ENCODE data around the gene GPR35.

The GPR35 gene

GRCh38 chr2:240589375-240589774, 35.9 kb upstream of the GPR35 start:
- DNase-seq = no peak

- no peak for DNase-seq
These were observed 35.3 kb upstream of the GPR35 start for GRCh38 chr2:240589850-240590525.

- DNase-seq = no peak
These were observed 34.6 kb upstream of the GPR35 start for GRCh38 chr2:240590681-240591111.

DNA sequence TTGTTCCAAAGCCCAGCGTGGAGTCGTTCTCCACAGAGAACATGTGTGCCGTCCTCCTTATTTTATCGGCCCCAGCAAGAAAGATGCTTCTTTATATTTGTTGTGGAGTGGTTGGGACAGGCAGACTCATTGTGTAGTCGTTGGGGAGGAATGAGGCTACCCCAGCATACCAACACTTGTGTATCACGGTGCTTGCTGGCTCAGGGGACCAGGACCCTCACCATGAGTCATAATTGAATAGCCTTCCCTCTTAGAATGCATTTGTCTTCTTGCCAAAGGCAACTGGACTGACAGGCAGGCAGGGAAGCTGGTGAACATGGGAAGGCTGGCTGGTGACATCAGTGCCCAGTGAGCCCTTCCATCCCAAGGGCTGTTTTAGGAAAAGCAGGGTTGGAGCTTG, 34.1 kb upstream of the GPR35 start:
- no peak for DNase-seq

GRCh38 chr2:240591784-240592183, 33.5 kb upstream of the GPR35 start:
- no peak for DNase-seq

DNA sequence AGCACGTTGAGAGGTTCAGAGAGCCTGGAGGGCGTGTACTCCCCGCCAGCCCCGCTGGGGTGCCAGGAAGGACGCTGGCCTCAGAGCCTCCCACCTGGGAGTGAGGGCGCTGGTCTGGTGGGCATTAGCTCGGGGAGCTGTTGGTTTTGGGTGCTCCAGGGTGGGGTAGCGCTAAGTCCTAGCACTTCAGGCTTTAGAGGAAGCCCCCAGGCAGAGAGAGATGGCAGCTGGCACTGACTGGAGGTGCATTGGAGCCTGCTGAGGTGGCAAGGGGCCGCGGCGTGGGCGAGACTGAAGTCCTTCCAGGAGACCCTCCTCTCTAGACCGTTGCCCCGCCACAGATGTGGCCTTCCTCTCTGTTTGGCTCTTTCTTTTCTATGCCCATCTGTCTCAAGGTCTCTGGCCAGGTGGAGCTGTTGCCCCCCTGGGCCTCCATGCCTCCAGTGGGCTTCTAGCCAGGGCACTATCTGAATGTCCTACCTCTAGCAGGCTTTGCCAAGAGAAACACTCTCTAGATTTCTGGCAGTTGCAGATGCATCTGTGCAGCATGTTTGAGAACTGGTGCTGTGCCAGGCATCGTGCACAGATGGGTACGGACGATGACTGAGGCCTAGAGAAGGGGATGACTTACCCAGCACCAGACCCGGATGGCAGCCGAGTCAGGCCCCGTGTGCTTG, 32.1 kb upstream of the GPR35 start:
- DNase-seq = no peak

DNA sequence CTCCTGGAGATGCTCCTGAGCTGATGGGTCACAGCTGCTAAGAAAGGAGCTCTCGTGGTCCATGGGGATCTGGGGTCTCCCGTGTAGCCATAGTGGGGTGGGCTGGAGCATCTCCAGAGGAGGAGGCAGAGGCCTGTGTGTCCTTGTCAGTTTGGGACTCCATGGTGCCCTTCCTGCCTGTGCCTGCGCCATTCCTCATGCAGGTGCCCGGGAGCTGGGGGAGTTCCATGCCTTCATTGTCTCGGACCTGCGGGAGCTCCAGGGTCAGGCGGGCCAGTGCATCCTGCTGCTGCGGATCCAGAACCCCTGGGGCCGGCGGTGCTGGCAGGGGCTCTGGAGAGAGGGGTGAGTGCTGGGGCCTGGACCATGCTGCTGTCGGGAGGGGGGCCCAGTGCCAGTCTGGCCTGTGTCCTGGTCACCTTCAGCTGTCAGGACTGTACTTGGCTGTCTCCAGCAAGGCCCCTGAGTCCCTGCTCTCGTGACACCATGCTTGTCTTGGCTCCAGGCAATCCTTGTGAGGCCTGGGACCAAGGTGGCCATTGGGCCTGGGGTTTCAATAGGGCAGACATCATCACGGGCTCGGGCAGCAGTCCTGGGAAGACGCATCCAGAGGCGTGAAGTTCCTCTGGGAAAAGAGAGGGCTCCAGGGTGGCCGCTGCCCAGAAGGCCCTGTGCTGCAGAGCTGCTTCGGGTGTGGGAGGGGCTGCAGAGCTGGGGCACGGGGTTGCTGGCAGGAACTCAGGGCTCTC, 31.4 kb upstream of the GPR35 start:
- DNase-seq = no peak

DNA sequence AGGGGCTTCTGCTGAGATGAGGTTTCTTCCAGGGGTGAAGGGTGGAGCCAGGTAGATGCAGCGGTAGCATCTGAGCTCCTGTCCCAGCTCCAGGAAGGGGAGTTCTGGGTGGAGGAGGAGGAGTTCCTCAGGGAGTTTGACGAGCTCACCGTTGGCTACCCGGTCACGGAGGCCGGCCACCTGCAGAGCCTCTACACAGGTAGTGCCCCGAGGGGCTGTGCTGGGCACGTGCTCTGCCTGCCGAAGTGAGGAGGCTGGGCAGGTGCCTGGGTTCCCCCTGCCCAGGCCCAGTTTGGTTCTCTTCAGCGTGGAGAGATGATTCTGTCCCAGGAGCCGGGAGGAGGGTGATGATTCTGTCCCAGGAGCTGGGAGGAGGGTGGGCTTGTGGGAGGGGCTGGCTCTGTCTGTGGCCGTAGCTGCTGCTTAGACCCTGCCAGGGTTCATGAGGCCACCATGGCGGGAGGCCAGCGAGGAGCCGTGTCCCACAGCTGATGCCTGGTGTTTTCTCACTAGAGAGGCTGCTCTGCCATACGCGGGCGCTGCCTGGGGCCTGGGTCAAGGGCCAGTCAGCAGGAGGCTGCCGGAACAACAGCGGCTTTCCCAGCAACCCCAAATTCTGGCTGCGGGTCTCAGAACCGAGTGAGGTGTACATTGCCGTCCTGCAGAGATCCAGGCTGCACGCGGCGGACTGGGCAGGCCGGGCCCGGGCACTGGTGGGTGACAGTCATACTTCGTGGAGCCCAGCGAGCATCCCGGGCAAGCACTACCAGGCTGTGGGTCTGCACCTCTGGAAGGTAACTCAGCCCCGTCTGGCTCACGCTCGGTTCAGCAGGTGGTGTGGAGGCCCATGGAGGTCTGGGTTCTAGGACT, 30.5 kb upstream of the GPR35 start:
- DNase-seq = no peak

- DNase-seq = no peak
These were observed 29.8 kb upstream of the GPR35 start for GRCh38 chr2:240595381-240596079.

DNA sequence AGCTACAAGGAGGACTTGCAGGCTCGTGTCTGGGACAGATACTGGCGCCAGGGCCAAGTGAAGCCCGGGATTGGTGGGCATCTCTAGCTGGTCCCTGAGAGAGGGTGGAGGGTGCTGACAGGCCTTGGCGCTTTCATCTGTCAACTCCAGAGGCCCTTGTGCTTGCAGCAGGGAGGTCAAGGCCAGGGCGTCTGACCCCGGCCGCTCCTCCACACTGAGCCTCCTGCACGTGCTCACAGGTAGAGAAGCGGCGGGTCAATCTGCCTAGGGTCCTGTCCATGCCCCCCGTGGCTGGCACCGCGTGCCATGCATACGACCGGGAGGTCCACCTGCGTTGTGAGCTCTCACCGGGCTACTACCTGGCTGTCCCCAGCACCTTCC, 29.2 kb upstream of the GPR35 start:
- DNase-seq = no peak

DNA sequence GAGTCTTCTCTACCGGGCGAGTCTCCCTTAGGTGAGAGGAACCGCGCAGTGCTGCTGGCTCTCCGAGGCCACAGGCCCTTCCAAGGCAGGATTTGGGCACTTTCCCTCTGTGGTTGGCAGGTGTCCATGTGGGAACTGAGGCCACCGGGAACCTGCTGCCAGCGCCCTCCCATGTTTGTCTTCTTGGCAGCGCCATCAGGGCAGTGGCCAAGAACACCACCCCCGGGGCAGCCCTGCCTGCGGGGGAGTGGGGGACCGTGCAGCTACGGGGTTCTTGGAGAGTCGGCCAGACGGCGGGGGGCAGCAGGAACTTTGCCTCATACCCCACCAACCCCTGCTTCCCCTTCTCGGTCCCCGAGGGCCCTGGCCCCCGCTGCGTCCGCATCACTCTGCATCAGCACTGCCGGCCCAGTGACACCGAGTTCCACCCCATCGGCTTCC, 28.8 kb upstream of the GPR35 start:
- DNase-seq = no peak

DNA sequence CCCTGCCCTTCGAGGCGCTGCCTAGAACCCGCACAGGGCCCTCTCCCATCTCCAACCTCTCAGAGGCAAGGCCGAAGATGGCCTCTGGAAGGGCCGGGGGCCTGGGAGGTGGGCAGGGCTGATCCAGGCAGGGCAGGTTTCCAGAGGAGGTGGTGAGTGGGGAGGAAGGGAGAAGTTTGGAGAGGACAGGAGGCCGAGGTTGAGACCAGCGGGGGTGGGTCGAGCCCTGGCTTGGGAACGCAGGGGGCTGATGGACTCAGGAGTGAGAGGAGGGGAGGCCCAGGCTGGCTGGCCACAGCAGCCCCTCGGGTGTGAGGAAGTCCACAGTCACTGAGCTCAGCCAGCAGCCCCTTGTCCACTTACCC, 28.2 kb upstream of the GPR35 start:
- no peak for DNase-seq

DNA sequence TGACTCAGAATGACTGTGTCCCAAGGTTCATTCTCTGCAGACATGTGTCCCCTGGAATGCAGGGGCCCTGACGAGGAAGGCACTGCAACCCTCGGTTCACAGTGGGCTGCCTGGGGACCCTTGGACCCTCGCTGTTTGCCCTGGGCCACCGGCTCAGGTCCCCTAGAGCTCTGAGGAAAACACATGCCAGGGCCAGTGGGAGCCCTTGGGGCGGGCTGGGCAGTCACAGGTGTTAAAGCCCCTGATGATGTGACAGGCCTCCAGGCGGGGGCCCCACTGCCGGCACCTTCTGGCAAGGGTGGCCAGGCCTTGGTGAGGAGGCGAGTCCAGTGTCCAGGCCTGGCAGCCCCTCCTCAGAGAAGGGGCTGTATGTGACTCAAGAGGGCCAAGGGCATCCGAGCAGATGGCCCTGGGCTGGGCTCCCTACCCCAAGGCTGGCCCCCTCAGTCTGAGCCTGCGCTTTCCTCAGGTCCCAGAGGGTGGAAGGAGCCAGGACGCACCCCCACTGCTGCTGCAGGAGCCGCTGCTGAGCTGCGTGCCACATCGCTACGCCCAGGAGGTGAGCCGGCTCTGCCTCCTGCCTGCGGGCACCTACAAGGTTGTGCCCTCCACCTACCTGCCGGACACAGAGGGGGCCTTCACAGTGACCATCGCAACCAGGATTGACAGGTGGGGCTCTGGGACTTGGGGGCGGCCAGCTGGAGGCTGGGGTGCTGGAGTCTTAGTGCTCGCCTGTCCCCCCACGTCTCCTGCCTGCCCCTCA, 27.7 kb upstream of the GPR35 start:
- DNase-seq = no peak

GRCh38 chr2:240598311-240598911, 26.9 kb upstream of the GPR35 start:
- DNase-seq = no peak

GRCh38 chr2:240599141-240599583, 26.1 kb upstream of the GPR35 start:
- DNase-seq = no peak

DNA sequence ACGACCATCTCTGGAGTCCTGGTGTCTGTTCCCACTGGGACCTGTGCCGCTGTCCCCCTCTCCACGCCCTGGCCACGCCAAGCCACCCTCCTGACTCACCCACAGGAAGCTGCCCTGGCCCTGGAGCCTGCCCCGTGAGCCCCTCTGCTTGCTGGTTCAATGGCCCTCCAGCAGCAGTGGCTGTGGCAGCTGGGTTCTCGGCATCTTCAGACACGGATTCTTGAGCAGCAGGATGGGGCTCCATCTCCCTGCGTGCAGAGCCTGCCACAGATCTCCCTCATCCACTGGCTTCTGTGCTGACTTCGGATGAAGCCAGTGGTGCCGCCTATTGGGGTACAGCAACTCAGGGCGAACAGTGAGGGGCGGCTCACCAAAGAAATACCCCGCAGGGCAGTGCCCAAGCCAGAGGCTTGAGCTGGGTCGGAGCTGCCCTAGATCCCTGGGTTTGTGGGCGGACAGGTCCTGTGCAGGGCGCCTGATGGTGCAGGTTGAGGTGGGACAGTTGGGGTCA, 24.8 kb upstream of the GPR35 start:
- DNase-seq = no peak

- DNase-seq = no peak
These were observed 24.0 kb upstream of the GPR35 start for GRCh38 chr2:240601061-240601830.

GRCh38 chr2:240601831-240602160, 23.5 kb upstream of the GPR35 start:
- DNase-seq = no peak

- DNase-seq = no peak
These were observed 22.8 kb upstream of the GPR35 start for GRCh38 chr2:240602266-240603050.
